ENCODE measurements around the gene WDR7. TPM values are rescaled to one million over a fixed set of nuclear protein-coding genes. Genes with fewer than 3 reads are reported as not detected.

The WDR7 gene
- total RNA-seq, 1 donor from 2014 or later: 13.5 TPM

DNA sequence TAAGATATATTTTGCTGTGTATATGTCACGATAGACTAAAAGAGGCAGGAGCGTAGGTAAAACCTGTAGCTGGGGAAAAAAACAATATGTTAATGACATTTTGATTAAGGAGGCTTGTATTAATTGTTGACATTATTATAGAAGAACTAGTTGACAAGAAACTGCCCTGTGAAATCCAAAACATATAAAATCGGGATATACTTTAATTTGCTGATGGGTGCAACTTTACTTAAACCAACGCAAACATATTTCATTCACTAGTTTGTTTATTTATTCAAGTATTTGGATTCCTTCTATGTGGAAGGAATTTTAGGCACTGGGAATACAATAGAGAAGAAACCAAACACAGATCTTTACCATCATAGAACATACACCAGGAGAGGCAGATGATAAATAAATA, 8.0 kb downstream of the WDR7 start:
- no peaks in the 10 kb centered on the region for H3K9me3 ChIP-seq
- DNase-seq (ENCODE audit: low spot score in 2 of 2): no peak
- no peaks in the 10 kb centered on the region for H3K4me1 ChIP-seq
- intact Hi-C loops (cut with DNase I): no loop called here
- no peak overlapping the region for H3K27ac ChIP-seq
- no peaks in the 10 kb centered on the region for H3K27me3 ChIP-seq
- TF ChIP-seq, protein P1, sequence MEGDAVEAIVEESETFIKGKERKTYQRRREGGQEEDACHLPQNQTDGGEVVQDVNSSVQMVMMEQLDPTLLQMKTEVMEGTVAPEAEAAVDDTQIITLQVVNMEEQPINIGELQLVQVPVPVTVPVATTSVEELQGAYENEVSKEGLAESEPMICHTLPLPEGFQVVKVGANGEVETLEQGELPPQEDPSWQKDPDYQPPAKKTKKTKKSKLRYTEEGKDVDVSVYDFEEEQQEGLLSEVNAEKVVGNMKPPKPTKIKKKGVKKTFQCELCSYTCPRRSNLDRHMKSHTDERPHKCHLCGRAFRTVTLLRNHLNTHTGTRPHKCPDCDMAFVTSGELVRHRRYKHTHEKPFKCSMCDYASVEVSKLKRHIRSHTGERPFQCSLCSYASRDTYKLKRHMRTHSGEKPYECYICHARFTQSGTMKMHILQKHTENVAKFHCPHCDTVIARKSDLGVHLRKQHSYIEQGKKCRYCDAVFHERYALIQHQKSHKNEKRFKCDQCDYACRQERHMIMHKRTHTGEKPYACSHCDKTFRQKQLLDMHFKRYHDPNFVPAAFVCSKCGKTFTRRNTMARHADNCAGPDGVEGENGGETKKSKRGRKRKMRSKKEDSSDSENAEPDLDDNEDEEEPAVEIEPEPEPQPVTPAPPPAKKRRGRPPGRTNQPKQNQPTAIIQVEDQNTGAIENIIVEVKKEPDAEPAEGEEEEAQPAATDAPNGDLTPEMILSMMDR (IDR thresholded peaks at IDR 0.05): no peak
- no peak overlapping the region for H3K4me3 ChIP-seq
- no peaks in the 10 kb centered on the region for H3K36me3 ChIP-seq

DNA sequence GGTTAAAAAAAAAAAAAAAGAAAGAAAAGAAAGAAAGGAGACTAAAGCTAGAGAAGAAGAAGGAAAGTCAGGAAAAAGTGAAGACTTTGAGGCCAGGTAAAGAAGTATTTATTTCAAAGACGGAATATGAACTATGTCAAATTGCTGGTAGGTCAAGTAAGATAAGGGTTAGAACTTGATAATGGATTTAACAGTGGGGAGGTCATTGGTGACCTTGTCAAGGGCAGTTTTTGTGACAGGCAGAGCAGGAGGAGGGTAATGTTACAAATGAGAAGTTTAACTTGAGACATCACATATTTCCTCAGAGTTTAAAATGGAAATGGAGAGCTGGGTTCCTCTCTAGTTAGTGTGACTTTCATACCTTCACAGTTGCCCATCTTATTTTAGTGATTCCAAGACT, 9.5 kb downstream of the WDR7 start:
- H3K36me3 ChIP-seq: no peaks in the 10 kb centered on the region
- TF ChIP-seq, protein P1 (IDR thresholded peaks at IDR 0.05): no peak
- no peak for DNase-seq (ENCODE audit: low spot score in 2 of 2)
- no peak overlapping the region for H3K4me3 ChIP-seq
- no peaks in the 10 kb centered on the region for H3K4me1 ChIP-seq
- H3K9me3 ChIP-seq: no peaks in the 10 kb centered on the region
- H3K27me3 ChIP-seq: no peaks in the 10 kb centered on the region
- no peak overlapping the region for H3K27ac ChIP-seq
- intact Hi-C loops (cut with DNase I): loop anchor here (10.0 kb wide), 1 partner anchor 46 kb away; no protein-coding TSS in a partner anchor

DNA sequence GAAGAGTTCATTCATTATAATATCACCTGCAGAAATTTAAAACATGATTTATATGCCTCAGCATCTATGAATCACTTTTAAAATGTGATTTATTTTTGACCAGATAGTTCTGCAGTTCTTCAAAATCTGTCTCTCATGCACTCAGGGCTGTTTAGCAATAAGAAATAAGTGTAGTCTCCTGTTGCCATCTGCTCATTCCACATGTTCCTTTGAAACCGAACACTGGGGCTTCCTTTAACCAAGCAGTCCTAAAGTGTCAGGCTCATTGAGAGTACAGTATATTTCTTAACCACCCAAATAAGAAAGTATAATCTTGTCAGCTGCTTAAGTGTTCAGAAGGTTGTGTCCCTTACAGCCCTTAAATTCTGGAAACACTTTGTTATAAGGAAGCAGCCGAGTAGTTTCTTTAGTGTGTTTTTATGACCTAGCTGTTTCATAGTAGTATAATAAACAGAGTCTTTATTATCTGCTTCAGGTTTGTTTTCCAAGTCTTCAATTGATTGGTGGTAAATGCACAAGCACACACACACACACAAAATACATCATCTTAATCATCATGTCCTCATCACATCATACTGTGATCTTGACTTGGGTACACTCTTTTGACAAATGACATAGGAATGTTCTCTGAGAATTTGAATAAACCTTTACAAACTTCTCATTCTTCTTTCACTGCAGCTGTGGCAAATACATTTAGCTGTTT, 10.4 kb downstream of the WDR7 start:
- Histone ChIP-seq H3K27ac (no peak overlapping the region), H3K36me3 (no peaks in the 10 kb centered on the region), H3K27me3 (no peaks in the 10 kb centered on the region), H3K4me1 (no peaks in the 10 kb centered on the region), H3K9me3 (no peaks in the 10 kb centered on the region), H3K4me3 (no peak overlapping the region)
- TF ChIP-seq, protein P1 (IDR thresholded peaks at IDR 0.05): no peak
- DNase-seq (ENCODE audit: low spot score in 2 of 2): no peak
- intact Hi-C loops (cut with DNase I): loop anchor here (10.0 kb wide), 1 partner anchor 47 kb away; no protein-coding TSS in a partner anchor

DNA sequence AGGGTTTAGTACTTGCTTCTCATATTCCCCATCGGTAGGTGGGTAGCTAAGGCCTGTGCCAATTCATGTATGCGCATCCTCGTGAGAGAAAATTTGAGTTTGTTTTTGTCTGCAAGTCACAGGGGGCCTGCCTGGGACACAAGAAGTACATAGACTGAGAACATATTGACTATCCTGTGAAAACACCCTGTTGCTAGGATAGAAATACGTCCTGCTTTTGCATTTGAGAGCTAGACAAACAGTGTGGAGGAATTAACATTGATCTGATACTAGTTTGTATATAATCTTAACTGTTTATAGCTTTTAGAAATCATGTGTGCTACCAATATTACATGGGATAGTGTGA, 10.9 kb downstream of the WDR7 start:
- Histone ChIP-seq H3K27ac (no peak overlapping the region), H3K4me1 (no peaks in the 10 kb centered on the region), H3K4me3 (no peak overlapping the region), H3K27me3 (no peaks in the 10 kb centered on the region), H3K36me3 (no peaks in the 10 kb centered on the region), H3K9me3 (no peaks in the 10 kb centered on the region)
- intact Hi-C loops (cut with DNase I): loop anchor here (10.0 kb wide), 1 partner anchor 47 kb away; no protein-coding TSS in a partner anchor
- DNase-seq (ENCODE audit: low spot score in 2 of 2): no peak
- TF ChIP-seq, protein P1 (IDR thresholded peaks at IDR 0.05): no peak

GRCh38 chr18:56662502-56662901, 11.3 kb downstream of the WDR7 start:
- no peak overlapping the region for H3K4me3 ChIP-seq
- no peak for DNase-seq (ENCODE audit: low spot score in 2 of 2)
- no peaks in the 10 kb centered on the region for H3K36me3 ChIP-seq
- no peaks in the 10 kb centered on the region for H3K27me3 ChIP-seq
- no peaks in the 10 kb centered on the region for H3K4me1 ChIP-seq
- H3K9me3 ChIP-seq: no peaks in the 10 kb centered on the region
- intact Hi-C loops (cut with DNase I): loop anchor here (10.0 kb wide), 1 partner anchor 48 kb away; no protein-coding TSS in a partner anchor
- no peak overlapping the region for H3K27ac ChIP-seq
- TF ChIP-seq, protein P1 (IDR thresholded peaks at IDR 0.05): no peak

Measured in ascending aorta (tissue), 2 donors.